Measurements from ENCODE around the gene SLC25A21.

The SLC25A21 gene

GRCh38 chr14:37140176-37140575 is 32.2 kb downstream of the SLC25A21 start:
- no peak for DNase-seq

- no peak for DNase-seq
Measured at GRCh38 chr14:37139710-37140109, 32.7 kb downstream of the SLC25A21 start.

DNA sequence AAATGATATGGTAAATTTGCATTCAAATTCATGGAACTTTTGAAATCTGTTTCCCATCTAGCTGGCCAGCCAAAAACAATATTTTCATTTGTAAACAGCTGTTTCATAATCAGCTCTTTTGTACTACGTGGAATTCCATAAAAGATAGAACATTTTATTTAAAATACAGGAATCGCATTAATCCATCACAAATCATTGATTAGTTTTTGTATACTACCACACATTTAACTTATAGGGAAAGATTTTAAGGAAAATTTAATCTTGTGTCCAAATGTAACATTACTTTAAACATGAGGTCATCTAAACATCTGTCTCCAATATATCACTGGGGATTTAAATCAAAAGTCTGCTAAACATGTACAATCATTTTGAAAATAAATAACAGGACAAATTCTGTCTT is 33.5 kb downstream of the SLC25A21 start:
- no peak for DNase-seq

GRCh38 chr14:37133284-37133913 is 39.0 kb downstream of the SLC25A21 start:
- no peak for DNase-seq

DNA sequence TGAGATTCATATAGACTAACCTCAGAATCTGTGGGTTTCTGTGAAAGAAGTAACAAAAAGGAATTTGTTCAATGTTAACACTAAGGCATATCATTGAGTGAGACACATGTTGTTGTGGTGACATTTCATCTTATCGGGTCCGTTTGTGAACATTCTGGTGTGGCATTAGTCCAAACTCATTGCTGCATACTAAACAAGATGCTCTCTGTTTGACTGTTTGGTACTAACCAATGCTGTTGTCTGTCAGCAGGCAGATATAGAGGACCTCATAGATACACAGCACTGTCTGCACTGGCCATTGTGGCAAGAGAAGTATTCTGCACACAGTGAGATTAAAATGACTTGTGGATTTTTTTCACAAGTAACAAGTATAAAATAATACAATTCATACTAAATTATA is 41.2 kb downstream of the SLC25A21 start:
- no peak for DNase-seq

DNA sequence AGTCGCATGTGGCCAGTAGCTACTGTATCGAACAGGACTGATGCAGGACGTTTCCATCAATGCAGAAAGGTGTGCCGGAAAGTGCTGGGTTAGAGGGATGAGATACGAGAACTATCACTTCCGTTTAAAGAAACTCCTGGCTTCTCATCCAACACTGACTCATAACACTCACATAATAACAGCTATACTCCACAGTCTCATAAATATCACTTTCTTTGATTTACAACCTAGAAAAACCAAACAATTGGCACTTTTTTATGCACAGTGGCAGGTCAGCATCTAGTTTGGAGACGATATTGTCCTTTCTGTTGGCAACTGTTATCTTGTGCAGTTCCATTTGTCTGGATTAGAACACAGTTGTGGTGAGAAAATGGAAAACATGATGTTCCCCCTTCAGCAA is 43.4 kb downstream of the SLC25A21 start:
- DNase-seq = no peak

GRCh38 chr14:37124614-37125013 is 47.8 kb downstream of the SLC25A21 start:
- DNase-seq = no peak

DNA sequence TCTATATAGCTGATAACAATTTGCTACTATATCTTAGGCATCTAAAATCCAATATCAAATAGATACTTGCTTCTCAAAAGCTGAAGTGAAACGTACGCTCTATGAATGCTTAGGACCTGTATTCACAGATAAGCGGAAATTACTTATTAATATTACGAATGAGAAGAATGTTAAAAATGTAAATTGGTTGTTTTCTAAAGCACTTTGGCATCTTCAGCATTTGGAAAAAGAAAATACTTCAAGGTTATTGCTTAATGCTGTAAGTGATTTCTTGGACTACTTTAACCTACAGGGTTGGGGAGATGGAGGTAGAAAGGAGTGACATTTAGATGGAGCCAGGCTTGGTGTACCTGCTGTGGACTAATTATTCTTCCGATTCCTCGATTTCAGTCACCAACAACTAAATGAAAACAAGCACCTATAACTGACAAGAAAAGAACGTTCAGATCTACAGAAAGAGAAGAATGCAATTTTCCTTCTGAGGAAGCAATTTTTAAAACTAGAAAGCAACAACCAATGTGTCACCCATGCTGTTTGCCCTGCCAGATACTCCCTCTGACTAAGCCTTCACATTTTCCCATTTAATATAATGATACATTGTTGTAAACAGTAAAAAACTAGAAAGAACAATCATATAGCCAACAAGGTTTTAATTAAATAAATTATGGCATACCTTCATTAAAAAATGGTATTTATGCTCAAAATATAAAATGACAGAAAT is 49.3 kb downstream of the SLC25A21 start:
- no peak for DNase-seq

- no peak for DNase-seq
Measured at GRCh38 chr14:37122288-37122687, 50.1 kb downstream of the SLC25A21 start.

DNA sequence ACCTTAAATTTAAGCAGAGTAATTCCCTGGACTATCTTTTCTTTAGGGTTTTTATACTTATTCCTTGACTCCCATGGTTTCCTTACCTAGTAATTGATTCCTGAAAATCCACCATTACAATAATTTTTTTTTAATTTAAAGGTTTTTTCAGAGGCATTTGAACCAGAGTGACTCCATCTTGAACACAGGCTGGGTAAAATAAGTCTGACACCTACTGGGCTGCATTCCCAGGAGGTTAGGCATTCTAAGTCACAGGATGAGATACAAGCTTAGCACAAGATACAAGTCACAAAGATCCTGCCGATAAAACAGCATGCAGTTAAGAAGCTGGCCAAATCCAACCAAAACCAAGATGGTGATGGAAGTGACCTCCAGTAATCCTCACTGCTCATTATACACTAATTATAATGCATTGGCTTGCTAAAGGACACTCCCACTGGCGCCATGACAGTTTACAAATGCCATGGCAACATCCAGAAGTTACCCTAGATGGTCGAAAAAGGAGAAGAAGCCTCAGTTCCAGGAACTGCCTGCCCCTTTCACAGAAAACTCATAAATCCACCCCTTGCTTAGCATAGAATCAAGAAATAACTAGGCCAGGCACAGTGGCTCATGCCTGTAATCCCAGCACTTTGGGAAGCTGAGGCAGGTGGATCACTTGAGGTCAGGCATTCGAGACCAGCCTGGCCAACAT is 53.6 kb downstream of the SLC25A21 start:
- DNase-seq = no peak

DNA sequence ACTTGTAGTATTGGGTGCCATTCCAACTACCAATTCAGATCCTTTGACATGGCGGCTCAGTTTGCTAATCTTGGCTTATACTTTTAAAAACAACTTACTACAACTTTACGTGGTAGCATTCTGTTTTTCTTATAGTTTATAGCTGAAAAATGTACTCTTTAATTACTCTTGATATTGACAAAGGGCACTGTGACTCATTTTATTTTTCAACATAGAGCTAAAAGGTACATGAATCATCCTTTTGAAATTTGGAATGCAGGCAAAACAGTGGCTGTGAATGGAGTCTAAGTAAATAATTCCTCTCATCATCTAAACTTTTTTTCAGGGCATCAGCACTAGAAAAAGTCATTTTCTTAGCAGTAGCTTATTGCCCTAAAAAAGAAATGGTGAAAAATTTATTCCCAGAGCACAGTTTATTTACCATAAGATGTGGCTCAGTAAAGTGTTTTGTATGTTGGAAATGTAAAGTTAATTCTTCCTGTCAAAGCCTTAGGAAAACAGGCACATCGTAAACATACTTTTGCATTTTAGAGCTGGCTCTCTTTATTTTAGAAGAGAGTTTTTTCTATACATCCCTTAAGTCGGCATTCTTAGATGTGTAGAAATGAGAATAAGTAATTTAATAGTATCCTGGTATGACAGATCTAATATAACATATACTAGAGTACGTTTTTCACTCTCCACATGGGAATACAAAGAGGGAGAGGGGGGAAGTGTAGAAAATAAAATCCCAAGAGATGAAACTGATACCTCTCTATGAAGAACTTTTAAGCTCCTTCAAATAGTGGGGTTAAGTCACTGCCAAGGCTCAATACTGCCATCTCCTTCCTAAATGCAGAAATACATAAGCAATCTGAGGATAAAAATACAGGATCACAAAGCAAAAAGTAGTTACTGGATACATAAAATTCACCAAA is 55.2 kb downstream of the SLC25A21 start:
- DNase-seq = no peak

- DNase-seq = no peak
Measured at GRCh38 chr14:37115406-37115805, 57.0 kb downstream of the SLC25A21 start.

- DNase-seq = no peak
Measured at GRCh38 chr14:37114559-37114958, 57.8 kb downstream of the SLC25A21 start.

DNA sequence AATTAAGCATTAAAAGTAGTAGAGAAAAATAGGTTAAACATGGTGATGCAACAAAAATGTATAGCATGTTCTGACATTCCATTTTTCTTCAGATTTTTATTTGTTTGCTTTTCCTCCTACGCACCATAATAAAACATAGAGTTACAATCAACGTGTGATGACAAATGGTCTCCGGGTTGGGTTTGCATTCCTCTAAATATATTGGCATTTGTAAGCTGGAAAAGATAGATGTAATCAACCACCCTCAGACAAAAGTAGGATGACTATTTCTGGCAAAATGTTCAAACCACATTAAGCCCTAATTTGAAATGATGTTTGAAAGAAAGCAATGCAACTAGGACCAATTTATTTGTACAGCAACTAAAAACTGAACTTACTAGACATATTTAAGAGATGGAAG is 58.4 kb downstream of the SLC25A21 start:
- no peak for DNase-seq

GRCh38 chr14:37098132-37098531 is 74.3 kb downstream of the SLC25A21 start:
- DNase-seq = no peak

- DNase-seq = no peak
Measured at GRCh38 chr14:37094502-37094901, 77.9 kb downstream of the SLC25A21 start.

GRCh38 chr14:37093364-37093763 is 79.0 kb downstream of the SLC25A21 start:
- DNase-seq = no peak

DNA sequence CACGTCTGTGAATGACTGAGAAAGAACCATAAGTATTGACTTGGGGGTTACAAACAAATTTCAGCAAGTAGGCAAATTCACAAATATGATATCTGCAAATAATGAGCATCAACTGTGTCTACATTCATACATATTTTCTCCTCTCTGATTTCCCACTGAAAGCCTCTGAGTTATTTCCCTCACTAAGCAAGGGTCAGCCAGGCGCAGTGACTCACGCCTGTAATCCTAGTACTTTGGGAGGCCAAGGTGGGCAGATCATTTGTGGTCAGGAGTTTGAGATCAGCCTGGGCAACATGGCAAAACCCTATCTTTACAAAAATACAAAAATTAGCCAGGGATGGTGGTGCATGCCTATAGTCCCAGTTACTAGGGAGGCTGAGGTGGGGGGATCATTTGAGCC is 80.8 kb downstream of the SLC25A21 start:
- DNase-seq = no peak

DNA sequence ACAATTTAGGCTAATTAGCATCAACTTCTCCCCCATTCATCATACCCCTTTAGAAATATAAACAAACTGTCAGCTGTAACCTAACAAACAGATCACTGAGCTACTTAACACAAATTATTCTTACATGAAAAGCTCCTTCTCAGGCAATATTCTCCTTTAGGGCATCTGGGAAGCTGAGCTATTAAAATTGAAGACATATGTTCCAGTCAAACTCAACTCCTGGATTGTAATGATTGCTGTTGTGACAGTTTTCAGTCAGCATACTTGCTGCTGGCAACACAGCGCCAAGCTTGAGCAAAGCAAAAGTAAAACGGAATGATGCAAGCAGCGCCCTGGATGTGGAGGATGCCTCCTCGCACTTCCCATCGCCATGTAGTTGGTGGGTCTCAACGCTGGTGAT is 82.4 kb downstream of the SLC25A21 start:
- DNase-seq = no peak

GRCh38 chr14:37089410-37089809 is 83.0 kb downstream of the SLC25A21 start:
- no peak for DNase-seq

DNA sequence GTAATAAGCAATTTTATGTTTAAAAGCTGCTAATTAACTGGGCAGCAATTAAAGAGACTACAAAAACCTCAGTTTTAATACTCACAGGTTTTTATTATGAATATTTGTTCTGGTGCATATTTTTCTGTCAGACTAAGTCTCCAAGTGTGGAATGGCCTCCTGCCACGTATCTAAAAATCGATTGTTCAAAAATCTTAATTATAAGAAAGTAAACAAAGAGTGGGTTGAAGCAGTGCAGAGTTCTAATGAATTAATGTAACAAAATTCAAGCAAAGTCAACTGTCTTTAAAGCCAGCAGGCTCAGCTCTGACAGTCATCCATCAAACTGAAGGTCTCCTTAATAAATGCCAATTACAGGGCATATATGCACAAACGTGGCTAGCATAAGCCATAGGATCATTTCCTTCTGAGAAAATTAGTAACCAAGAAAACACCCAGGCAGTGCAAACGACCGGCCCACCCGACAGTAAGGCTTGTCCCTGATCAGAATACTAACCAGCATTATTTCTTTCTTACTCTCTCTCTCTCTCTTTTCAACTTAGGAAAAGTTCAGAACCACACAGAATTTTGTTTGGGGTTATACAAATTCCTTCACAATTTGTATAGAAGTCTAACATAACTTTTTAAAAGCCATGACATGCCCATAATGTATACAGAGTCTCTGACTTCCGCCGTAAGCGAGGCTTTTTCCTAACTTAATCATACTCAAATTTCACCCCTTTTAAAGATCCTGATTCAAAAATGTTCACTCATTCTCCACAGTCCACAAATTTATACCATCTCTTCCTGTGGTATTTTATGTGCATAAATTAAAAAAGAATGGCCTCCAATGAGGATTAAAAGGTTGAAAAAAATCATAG is 83.8 kb downstream of the SLC25A21 start:
- no peak for DNase-seq

- DNase-seq = no peak
Measured at GRCh38 chr14:37087520-37087919, 84.9 kb downstream of the SLC25A21 start.
